ENCODE measurements around the gene HNF1B.

Gene HNF1B

GRCh38 chr17:37768438-37768837 lies 23.6 kb upstream of the HNF1B start:
- Histone ChIP-seq H4K8ac (ENCODE audit: low read depth, low read length) (no peak overlapping the region), H3K79me2 (ENCODE audit: control insufficient read depth, insufficient read depth, low read length) (no peaks in the 10 kb centered on the region), H3K56ac (ENCODE audit: low read length) (no peak overlapping the region), H2BK120ac (ENCODE audit: low read depth, low read length) (no peak overlapping the region), H3K79me1 (ENCODE audit: low read length) (no peaks in the 10 kb centered on the region), H3K18ac (ENCODE audit: low read length) (no peak overlapping the region), H3K4ac (ENCODE audit: low read depth, low read length) (no peak overlapping the region), H3K4me1 (ENCODE audit: control insufficient read depth, low read depth, low read length) (no peaks in the 10 kb centered on the region), H2AK5ac (ENCODE audit: low read length) (no peak overlapping the region), H2BK5ac (ENCODE audit: low read length) (no peak overlapping the region), H2BK15ac (replicated peaks; ENCODE audit: low read depth) (no peak overlapping the region), H3K23ac (ENCODE audit: low read length) (no peak overlapping the region), H3K4me2 (ENCODE audit: low read length) (no peak overlapping the region), H3K4me3 (ENCODE audit: low read length) (no peak overlapping the region), H3K36me3 (ENCODE audit: control insufficient read depth, insufficient read depth, low read length) (no peaks in the 10 kb centered on the region), H3K27me3 (ENCODE audit: insufficient read depth, low read length, poor library complexity) (no peaks in the 10 kb centered on the region), H3K9ac (ENCODE audit: low read length) (no peak overlapping the region), H3K27ac (ENCODE audit: low read depth, low read length) (no peak overlapping the region), H4K5ac (ENCODE audit: low read length) (no peak overlapping the region)
- DNase-seq: no peak
- no CpG with 5 or more reads among the region's 2 CpGs for WGBS (ENCODE audit: extremely low coverage, insufficient coverage, low lambda C conversion rate)

DNA sequence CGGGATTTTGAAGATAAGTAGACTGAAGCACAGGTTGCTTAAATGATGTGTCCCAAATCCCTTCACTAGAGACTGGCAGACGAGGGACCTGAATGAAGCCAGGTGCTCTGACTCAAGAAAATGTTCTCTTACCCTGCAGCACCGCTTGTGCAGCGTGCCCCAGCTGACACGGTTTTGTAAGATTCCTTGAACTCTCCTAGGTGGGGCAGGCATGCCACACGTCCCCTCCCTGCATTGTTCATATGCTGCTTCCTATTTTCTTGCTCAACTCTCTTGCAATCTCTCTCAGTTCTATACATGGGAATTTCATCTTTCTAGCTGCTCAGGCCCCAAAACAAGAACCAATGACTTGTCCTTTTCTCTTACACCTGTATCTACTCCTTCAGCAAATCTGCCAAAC lies 22.1 kb upstream of the HNF1B start:
- H3K4me2 ChIP-seq (ENCODE audit: low read length): no peak overlapping the region
- H3K56ac ChIP-seq (ENCODE audit: low read length): no peak overlapping the region
- H4K8ac ChIP-seq (ENCODE audit: low read depth, low read length): no peak overlapping the region
- no peak overlapping the region for H2BK5ac ChIP-seq (ENCODE audit: low read length)
- H3K27me3 ChIP-seq (ENCODE audit: insufficient read depth, low read length, poor library complexity): no peaks in the 10 kb centered on the region
- H3K23ac ChIP-seq (ENCODE audit: low read length): no peak overlapping the region
- no peak overlapping the region for H4K5ac ChIP-seq (ENCODE audit: low read length)
- H3K79me2 ChIP-seq (ENCODE audit: control insufficient read depth, insufficient read depth, low read length): no peaks in the 10 kb centered on the region
- no peak overlapping the region for H3K18ac ChIP-seq (ENCODE audit: low read length)
- no peak overlapping the region for H2BK15ac ChIP-seq (replicated peaks; ENCODE audit: low read depth)
- H2BK120ac ChIP-seq (ENCODE audit: low read depth, low read length): no peak overlapping the region
- no peaks in the 10 kb centered on the region for H3K79me1 ChIP-seq (ENCODE audit: low read length)
- H3K36me3 ChIP-seq (ENCODE audit: control insufficient read depth, insufficient read depth, low read length): no peaks in the 10 kb centered on the region
- H3K4me3 ChIP-seq (ENCODE audit: low read length): no peak overlapping the region
- no peak overlapping the region for H2AK5ac ChIP-seq (ENCODE audit: low read length)
- whole genome bisulfite sequencing (ENCODE audit: extremely low coverage, insufficient coverage, low lambda C conversion rate): no CpG with 5 or more reads among the region's 6 CpGs
- DNase-seq: no peak
- H3K9ac ChIP-seq (ENCODE audit: low read length): no peak overlapping the region
- H3K27ac ChIP-seq (ENCODE audit: low read depth, low read length): no peak overlapping the region
- no peaks in the 10 kb centered on the region for H3K4me1 ChIP-seq (ENCODE audit: control insufficient read depth, low read depth, low read length)
- H3K4ac ChIP-seq (ENCODE audit: low read depth, low read length): no peak overlapping the region

- H2AK5ac ChIP-seq (ENCODE audit: low read length): no peak overlapping the region
- no peak overlapping the region for H4K5ac ChIP-seq (ENCODE audit: low read length)
- H2BK5ac ChIP-seq (ENCODE audit: low read length): no peak overlapping the region
- no peak overlapping the region for H3K4me3 ChIP-seq (ENCODE audit: low read length)
- no peak overlapping the region for H3K9ac ChIP-seq (ENCODE audit: low read length)
- no peak for DNase-seq
- no peak overlapping the region for H3K23ac ChIP-seq (ENCODE audit: low read length)
- no peak overlapping the region for H3K4me2 ChIP-seq (ENCODE audit: low read length)
- H3K4ac ChIP-seq (ENCODE audit: low read depth, low read length): no peak overlapping the region
- no peaks in the 10 kb centered on the region for H3K27me3 ChIP-seq (ENCODE audit: insufficient read depth, low read length, poor library complexity)
- H3K27ac ChIP-seq (ENCODE audit: low read depth, low read length): no peak overlapping the region
- H3K56ac ChIP-seq (ENCODE audit: low read length): no peak overlapping the region
- no peaks in the 10 kb centered on the region for H3K79me2 ChIP-seq (ENCODE audit: control insufficient read depth, insufficient read depth, low read length)
- H3K18ac ChIP-seq (ENCODE audit: low read length): no peak overlapping the region
- no peaks in the 10 kb centered on the region for H3K4me1 ChIP-seq (ENCODE audit: control insufficient read depth, low read depth, low read length)
- no peaks in the 10 kb centered on the region for H3K79me1 ChIP-seq (ENCODE audit: low read length)
- H2BK15ac ChIP-seq (replicated peaks; ENCODE audit: low read depth): no peak overlapping the region
- H3K36me3 ChIP-seq (ENCODE audit: control insufficient read depth, insufficient read depth, low read length): no peaks in the 10 kb centered on the region
- H2BK120ac ChIP-seq (ENCODE audit: low read depth, low read length): no peak overlapping the region
- H4K8ac ChIP-seq (ENCODE audit: low read depth, low read length): no peak overlapping the region
- no CpG with 5 or more reads among the region's 3 CpGs for WGBS (ENCODE audit: extremely low coverage, insufficient coverage, low lambda C conversion rate)
Measured at GRCh38 chr17:37764383-37764782, 19.5 kb upstream of the HNF1B start.

GRCh38 chr17:37762666-37763065 lies 17.8 kb upstream of the HNF1B start:
- Histone ChIP-seq H3K9ac (ENCODE audit: low read length) (no peak overlapping the region), H3K27ac (ENCODE audit: low read depth, low read length) (no peak overlapping the region), H3K18ac (ENCODE audit: low read length) (no peak overlapping the region), H3K4me2 (ENCODE audit: low read length) (no peak overlapping the region), H2BK15ac (replicated peaks; ENCODE audit: low read depth) (no peak overlapping the region), H3K4me1 (ENCODE audit: control insufficient read depth, low read depth, low read length) (no peaks in the 10 kb centered on the region), H3K36me3 (ENCODE audit: control insufficient read depth, insufficient read depth, low read length) (no peaks in the 10 kb centered on the region), H3K4me3 (ENCODE audit: low read length) (no peak overlapping the region), H2AK5ac (ENCODE audit: low read length) (no peak overlapping the region), H3K79me1 (ENCODE audit: low read length) (no peaks in the 10 kb centered on the region), H3K27me3 (ENCODE audit: insufficient read depth, low read length, poor library complexity) (no peaks in the 10 kb centered on the region), H3K56ac (ENCODE audit: low read length) (no peak overlapping the region), H4K5ac (ENCODE audit: low read length) (no peak overlapping the region), H3K79me2 (ENCODE audit: control insufficient read depth, insufficient read depth, low read length) (no peaks in the 10 kb centered on the region), H3K4ac (ENCODE audit: low read depth, low read length) (no peak overlapping the region), H2BK120ac (ENCODE audit: low read depth, low read length) (no peak overlapping the region), H2BK5ac (ENCODE audit: low read length) (no peak overlapping the region), H4K8ac (ENCODE audit: low read depth, low read length) (no peak overlapping the region), H3K23ac (ENCODE audit: low read length) (no peak overlapping the region)
- DNase-seq: no peak
- WGBS (ENCODE audit: extremely low coverage, insufficient coverage, low lambda C conversion rate): no CpG with 5 or more reads among the region's 7 CpGs

DNA sequence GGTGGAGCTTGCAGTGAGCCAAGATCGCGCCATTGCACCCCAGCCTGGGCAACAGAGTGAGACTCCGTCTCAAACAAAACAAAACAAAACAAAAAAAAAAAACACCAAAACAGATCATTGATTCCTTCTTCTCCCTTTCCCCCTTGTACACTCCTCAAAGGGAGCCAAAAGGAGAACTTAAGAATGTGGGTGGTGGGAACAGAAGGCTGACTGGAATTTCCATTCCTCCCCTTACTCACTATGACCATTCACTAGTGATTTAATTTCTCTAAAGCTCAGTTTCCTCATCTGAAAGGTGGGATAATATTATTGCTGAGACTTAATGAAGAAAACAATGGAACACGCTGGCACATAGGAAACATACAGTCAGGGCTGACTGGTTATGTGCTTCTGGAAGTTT lies 17.1 kb upstream of the HNF1B start:
- H3K4ac ChIP-seq (ENCODE audit: low read depth, low read length): no peak overlapping the region
- H3K4me3 ChIP-seq (ENCODE audit: low read length): no peak overlapping the region
- H3K4me1 ChIP-seq (ENCODE audit: control insufficient read depth, low read depth, low read length): no peaks in the 10 kb centered on the region
- H4K8ac ChIP-seq (ENCODE audit: low read depth, low read length): no peak overlapping the region
- H3K4me2 ChIP-seq (ENCODE audit: low read length): no peak overlapping the region
- H3K27ac ChIP-seq (ENCODE audit: low read depth, low read length): no peak overlapping the region
- DNase-seq: no peak
- no peak overlapping the region for H3K18ac ChIP-seq (ENCODE audit: low read length)
- H3K79me1 ChIP-seq (ENCODE audit: low read length): no peaks in the 10 kb centered on the region
- no peak overlapping the region for H3K9ac ChIP-seq (ENCODE audit: low read length)
- H4K5ac ChIP-seq (ENCODE audit: low read length): no peak overlapping the region
- no peaks in the 10 kb centered on the region for H3K36me3 ChIP-seq (ENCODE audit: control insufficient read depth, insufficient read depth, low read length)
- H3K56ac ChIP-seq (ENCODE audit: low read length): no peak overlapping the region
- H2BK120ac ChIP-seq (ENCODE audit: low read depth, low read length): no peak overlapping the region
- no CpG with 5 or more reads among the region's 4 CpGs for WGBS (ENCODE audit: extremely low coverage, insufficient coverage, low lambda C conversion rate)
- H2BK15ac ChIP-seq (replicated peaks; ENCODE audit: low read depth): no peak overlapping the region
- no peak overlapping the region for H2AK5ac ChIP-seq (ENCODE audit: low read length)
- no peak overlapping the region for H3K23ac ChIP-seq (ENCODE audit: low read length)
- no peaks in the 10 kb centered on the region for H3K27me3 ChIP-seq (ENCODE audit: insufficient read depth, low read length, poor library complexity)
- H2BK5ac ChIP-seq (ENCODE audit: low read length): no peak overlapping the region
- H3K79me2 ChIP-seq (ENCODE audit: control insufficient read depth, insufficient read depth, low read length): no peaks in the 10 kb centered on the region

- no peak overlapping the region for H3K4me3 ChIP-seq (ENCODE audit: low read length)
- H3K36me3 ChIP-seq (ENCODE audit: control insufficient read depth, insufficient read depth, low read length): no peaks in the 10 kb centered on the region
- H3K79me2 ChIP-seq (ENCODE audit: control insufficient read depth, insufficient read depth, low read length): no peaks in the 10 kb centered on the region
- H3K27ac ChIP-seq (ENCODE audit: low read depth, low read length): no peak overlapping the region
- H3K56ac ChIP-seq (ENCODE audit: low read length): no peak overlapping the region
- H4K5ac ChIP-seq (ENCODE audit: low read length): no peak overlapping the region
- no peak overlapping the region for H2BK120ac ChIP-seq (ENCODE audit: low read depth, low read length)
- no peak for DNase-seq
- H3K9ac ChIP-seq (ENCODE audit: low read length): no peak overlapping the region
- no peak overlapping the region for H3K4me2 ChIP-seq (ENCODE audit: low read length)
- no peaks in the 10 kb centered on the region for H3K79me1 ChIP-seq (ENCODE audit: low read length)
- no CpG with 5 or more reads among the region's 7 CpGs for WGBS (ENCODE audit: extremely low coverage, insufficient coverage, low lambda C conversion rate)
- H2AK5ac ChIP-seq (ENCODE audit: low read length): no peak overlapping the region
- no peaks in the 10 kb centered on the region for H3K4me1 ChIP-seq (ENCODE audit: control insufficient read depth, low read depth, low read length)
- no peak overlapping the region for H2BK15ac ChIP-seq (replicated peaks; ENCODE audit: low read depth)
- no peak overlapping the region for H4K8ac ChIP-seq (ENCODE audit: low read depth, low read length)
- H3K4ac ChIP-seq (ENCODE audit: low read depth, low read length): no peak overlapping the region
- no peak overlapping the region for H3K18ac ChIP-seq (ENCODE audit: low read length)
- H3K23ac ChIP-seq (ENCODE audit: low read length): no peak overlapping the region
- H2BK5ac ChIP-seq (ENCODE audit: low read length): no peak overlapping the region
- no peaks in the 10 kb centered on the region for H3K27me3 ChIP-seq (ENCODE audit: insufficient read depth, low read length, poor library complexity)
Measured at GRCh38 chr17:37761059-37761458, 16.2 kb upstream of the HNF1B start.

All from mesendoderm (in vitro differentiated cells).